NCI-H2196 treated with DMSO at 0.1 percent for 48 hours (cell line): Measurements from ENCODE around the gene DUS2.
"Not testable (repeated sequence)": the region's sequence is repeated elsewhere in the genome, so short reads cannot be mapped to it uniquely, and the experiment has no call there.

Source experiments
- DNase-seq: peaks from one replicate; lab custom pipeline; 2025; ENCODE audit not compliant: unreplicated experiment; lab: John Stamatoyannopoulos, UW

Gene DUS2

GRCh38 chr16:67998779-67999688 is 24.1 kb upstream of the DUS2 start, which contains the start of gene DPEP2:
TSS of gene DPEP2 (minus strand) at chr16:67999484. CDS start at chr16:67993212, 6,272 bp downstream.
- DNase-seq = not testable (repeated sequence)

DNA sequence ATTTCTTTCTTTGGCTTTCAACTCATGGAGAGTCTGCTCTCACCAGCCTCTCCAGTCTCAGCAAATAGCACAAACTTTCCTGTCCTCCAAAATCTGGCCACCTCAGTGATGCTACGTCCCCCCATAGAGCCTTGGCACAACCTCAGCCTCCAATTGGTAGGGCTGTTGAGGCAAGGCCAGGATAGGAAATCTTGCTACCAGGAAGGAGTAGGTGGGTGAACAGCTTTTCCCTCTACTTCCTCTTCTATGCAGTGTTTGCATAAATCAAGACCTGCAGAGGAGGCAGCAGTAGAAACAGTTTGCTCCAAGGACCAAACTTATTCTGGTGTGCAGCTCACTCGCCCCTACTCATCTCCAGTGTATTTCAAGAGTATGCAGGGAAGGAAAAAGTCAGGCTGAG is 23.1 kb upstream of the DUS2 start:
- DNase-seq = no peak

DNA sequence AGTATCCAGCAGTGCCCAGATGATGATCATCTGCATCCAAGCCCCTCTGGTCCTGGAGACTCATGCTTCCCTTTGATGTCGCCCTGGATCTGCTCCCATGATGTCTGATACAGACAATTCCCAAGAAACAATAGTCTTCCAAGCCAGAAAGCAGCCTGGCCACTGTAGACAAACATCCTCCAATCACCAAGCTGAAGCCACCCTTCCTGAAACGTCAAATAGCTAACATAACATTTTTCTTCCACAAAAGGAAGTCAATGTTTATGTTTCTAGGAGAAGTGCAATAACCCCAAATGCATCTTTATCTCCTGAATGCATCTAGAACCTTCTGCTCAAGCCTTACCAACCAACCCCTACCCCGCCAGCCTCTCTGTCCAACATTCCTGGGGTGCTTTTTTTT is 22.6 kb upstream of the DUS2 start:
- no peak for DNase-seq

GRCh38 chr16:68003031-68003430 is 20.1 kb upstream of the DUS2 start:
- no peak for DNase-seq

- no peak for DNase-seq
Observed at GRCh38 chr16:68005211-68005610, 17.9 kb upstream of the DUS2 start.

GRCh38 chr16:68005786-68006286 is 17.2 kb upstream of the DUS2 start:
- DNase-seq = no peak

DNA sequence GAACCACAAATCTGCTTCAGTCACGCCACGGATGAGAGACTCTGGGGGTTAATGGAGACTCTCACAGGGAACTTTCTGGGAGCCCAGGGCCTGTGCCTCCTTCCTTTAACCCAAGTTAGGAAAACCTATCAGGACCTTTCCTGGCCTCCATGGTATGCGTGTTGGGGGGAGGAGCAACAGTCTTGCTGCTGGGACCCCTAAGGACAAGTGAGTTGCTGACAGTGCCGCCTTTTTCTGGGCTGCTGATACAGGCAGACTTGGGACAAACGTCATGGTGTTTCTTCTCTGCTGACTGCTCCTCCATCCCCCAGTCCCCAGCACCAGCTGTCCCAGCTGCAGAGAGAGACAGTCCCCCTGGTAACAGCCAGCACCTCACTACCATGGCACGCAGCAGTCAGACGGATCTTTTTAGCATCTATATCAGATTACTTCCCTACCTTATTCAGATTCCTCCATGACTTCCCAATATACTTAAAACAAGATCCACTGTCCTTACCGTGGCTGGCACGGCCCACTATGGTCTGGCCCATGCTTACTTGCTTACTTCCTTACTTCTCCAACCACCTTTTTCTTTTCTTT is 13.8 kb upstream of the DUS2 start:
- no peak for DNase-seq

- DNase-seq = not testable (repeated sequence)
Observed at GRCh38 chr16:68009872-68010271, 13.2 kb upstream of the DUS2 start.

- no peak for DNase-seq
Observed at GRCh38 chr16:68013440-68013839, 9.6 kb upstream of the DUS2 start.

DNA sequence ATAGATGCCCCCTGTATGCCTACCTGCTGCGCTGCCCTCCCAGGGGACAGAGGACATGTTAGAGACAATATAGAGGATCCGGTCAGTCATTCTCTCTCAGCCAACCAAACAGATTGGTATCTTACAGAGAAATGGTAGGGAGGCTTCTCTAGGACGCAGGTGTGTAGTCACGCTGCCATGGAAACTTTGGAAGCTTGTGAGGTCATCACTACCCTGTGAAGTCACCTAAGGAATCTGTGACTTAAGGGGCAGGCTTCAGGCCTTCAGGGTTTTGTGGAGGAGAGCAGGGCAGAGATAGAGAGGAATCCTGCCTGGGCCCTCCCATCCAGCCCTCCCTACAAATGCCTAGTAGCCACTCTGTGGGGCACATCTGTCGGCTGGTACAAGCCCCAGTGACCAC is 7.4 kb upstream of the DUS2 start, which contains the start of gene DPEP2NB:
TSS of gene DPEP2NB (minus strand) at position 231 of the 400 bp plus-strand sequence. CDS start at position 90, 141 bp downstream.
- DNase-seq = no peak

- no peak for DNase-seq
Observed at GRCh38 chr16:68019167-68019680, 3.9 kb upstream of the DUS2 start.

DNA sequence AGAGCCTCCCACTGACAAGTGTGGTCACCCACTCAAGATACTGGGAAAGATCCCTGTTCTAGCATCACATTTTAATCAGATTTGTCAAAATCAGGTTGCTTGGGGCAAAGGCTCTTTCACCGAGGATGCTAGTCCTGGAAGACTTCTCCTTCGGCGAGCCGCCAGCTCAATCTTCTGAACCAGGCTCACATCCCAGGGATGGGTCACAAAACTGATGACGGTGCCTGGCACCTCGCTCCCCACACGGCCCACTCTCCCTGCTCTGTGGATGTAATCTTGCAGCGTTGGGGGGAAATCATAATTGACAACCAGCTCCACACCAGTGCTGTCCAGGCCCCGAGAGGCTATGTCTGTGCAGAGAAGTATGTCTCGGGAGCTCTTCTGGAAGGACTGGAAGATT is 1.6 kb upstream of the DUS2 start:
- no peak for DNase-seq

GRCh38 chr16:68022278-68022727 is 781 bp upstream of the DUS2 start:
- DNase-seq = no peak

GRCh38 chr16:68028996-68029395 is 5.9 kb downstream of the DUS2 start:
- no peak for DNase-seq

- DNase-seq = not testable (repeated sequence)
Observed at GRCh38 chr16:68030108-68030507, 7.0 kb downstream of the DUS2 start.

DNA sequence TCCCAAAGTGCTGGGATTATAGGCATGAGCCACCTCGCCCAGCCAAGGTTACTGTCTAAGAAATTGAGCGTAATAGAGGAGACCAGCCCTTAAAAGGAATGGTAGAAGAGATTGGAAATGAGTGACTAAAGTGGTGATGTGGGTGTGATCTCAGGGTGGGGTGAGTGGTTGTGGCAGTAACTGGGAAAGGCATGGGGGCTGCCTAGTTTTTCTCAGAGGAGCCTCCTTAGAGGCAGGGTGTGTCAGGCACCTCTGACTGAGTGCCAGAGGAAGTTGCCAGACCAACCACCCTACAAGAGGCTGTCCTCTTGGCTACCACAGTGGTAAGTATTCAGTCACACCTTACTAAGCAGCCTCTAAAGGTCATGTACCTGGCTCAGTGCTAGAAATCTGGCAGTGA is 8.9 kb downstream of the DUS2 start:
- DNase-seq = no peak

DNA sequence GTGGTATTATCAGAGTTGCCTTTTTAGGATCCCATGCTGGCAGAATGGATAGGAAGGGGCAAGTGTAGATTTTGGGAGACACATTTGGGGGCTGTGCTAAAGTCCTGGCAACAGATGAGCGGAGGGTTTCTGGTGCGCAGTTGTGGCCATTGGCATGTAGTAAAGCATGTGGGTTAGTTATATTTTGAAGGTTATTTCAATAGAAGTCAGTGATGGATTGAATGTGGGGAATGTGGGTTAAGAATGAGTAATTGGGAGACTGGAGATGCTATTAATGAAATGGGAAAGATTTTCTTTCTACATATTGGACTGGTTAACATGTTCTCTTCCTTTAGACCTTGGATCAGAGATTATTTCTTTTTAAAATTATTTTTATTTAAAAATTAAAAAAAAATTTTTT is 10.0 kb downstream of the DUS2 start:
- DNase-seq = no peak

GRCh38 chr16:68035227-68035626 is 12.1 kb downstream of the DUS2 start:
- no peak for DNase-seq

DNA sequence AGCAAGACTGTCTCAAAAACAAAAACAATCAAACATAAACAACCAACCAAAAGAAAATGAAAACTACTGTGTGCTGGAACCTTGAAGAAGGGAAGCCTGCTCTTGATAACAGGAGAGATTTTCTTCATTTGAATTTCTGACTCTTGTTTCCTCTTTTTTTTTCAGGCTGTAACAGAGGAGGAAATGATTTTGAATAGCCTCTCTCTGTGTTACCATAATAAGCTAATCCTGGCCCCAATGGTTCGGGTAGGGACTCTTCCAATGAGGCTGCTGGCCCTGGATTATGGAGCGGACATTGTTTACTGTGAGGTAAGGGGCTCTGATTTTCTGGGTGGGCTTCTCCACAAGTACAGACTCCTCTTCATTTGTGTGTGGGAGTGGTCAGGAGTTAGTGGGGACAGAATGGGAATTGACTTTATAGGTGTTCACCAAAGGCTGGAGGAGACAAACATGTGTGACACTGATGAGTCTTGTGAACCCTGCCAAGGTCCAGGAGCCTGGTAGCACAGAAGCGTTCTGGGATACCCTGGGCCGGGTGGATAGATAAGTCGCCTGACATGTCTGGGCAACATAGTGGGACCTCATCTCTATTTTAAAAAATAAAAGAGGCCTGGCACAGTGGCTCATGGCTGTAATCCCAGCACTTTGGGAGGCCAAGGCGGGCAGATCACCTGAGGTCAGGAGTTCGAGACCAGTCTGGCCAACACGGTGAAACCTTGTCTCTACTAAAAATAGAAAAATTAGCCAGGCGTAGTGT is 14.9 kb downstream of the DUS2 start:
- no peak for DNase-seq

DNA sequence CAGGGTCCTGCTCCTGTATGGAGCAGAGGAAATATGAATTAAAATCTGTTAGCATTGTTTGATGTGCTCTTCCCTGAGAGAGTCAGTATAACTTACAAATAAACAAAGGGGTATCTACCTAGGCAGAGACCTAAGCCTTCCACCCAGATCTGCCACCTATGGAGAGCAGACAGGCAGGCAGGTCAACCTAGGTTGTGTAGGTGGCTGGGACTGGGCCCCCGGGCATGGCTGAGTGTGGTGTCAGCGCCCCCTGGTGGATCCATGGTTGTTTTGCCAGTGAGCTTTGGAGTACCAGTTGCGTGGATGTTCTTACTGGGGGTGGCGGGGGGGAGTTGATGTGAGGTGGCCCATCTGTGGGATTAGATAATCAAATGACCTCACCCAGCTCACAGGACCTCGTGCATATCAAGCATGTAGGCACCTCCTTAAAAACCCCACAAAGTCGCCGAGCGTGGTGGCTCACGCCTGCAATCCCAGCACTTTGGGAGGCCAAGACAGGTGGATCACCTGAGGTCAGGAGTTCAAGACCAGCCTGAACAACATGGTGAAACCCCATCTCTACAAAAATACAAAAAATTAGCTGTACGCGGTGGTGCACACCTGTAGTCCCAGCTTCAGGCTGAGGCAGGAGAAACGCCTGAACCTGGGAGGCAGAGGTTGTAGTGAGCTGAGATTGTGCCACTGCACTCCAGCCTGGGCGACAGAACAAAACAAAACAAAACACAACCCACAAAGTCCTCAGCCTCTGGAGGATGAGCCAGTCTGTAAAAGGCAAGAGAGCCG is 17.6 kb downstream of the DUS2 start:
- peak; percentile 22 for DNase-seq
